HEK293 (cell line): ENCODE results near the gene AARS2.
A peak's percentile ranks its signal among the peaks of the same experiment; 100 is the strongest.

Experiments used
- IKZF3 ChIP-seq: fragments of 450-650 bp; IDR thresholded peaks from 2 replicates; pipeline ENCODE4 v1.5.0; 2018; ENCODE audit warnings: missing biosample characterization, mild to moderate bottlenecking, missing genetic modification characterization, moderate library complexity
- KLF9 ChIP-seq: fragments of 450-650 bp; formaldehyde crosslinking; IDR thresholded peaks from 2 replicates; pipeline ENCODE4 v1.5.1; 2016; ENCODE audit warnings: missing biosample characterization, missing genetic modification characterization, low read depth
- OSR2 ChIP-seq: fragments of 450-650 bp; formaldehyde crosslinking; IDR thresholded peaks from 2 replicates; pipeline ENCODE4 v1.5.1; 2016; ENCODE audit warnings: missing biosample characterization, missing genetic modification characterization
- PRDM1 ChIP-seq: fragments of 450-650 bp; formaldehyde crosslinking; IDR thresholded peaks from 2 replicates; pipeline ENCODE4; 2016; ENCODE audit warnings: missing biosample characterization, missing genetic modification characterization
- RBAK ChIP-seq: fragments of 450-650 bp; formaldehyde crosslinking; IDR thresholded peaks from 2 replicates; pipeline ENCODE4 v1.5.1; 2016; ENCODE audit warnings: missing biosample characterization, missing genetic modification characterization
- WT1 ChIP-seq: fragments of 450-650 bp; formaldehyde crosslinking; IDR thresholded peaks from 2 replicates; pipeline ENCODE4 v1.5.1; 2016; ENCODE audit warnings: missing biosample characterization, missing genetic modification characterization
- ZBTB17 ChIP-seq: fragments of 450-650 bp; formaldehyde crosslinking; IDR thresholded peaks from 2 replicates; pipeline ENCODE4 v1.5.1; 2016; ENCODE audit warnings: missing biosample characterization, missing genetic modification characterization
- ZNF174 ChIP-seq: fragments of 450-650 bp; formaldehyde crosslinking; IDR thresholded peaks from 2 replicates; pipeline ENCODE4 v1.5.0; 2017; ENCODE audit warnings: missing biosample characterization, mild to moderate bottlenecking, missing genetic modification characterization
- ZNF239 ChIP-seq: fragments of 450-650 bp; formaldehyde crosslinking; IDR thresholded peaks from 2 replicates; pipeline ENCODE4 v1.5.1; 2016; ENCODE audit warnings: missing biosample characterization, missing genetic modification characterization
- ZNF274 ChIP-seq, 2 experiments: fragments of 200-500 bp in 1 of 2; fragments of 450-650 bp in 1 of 2; sonication (Bioruptor generic) in 1 of 2; formaldehyde crosslinking in 1 of 2; IDR thresholded peaks; 2 replicates each; pipeline versions ENCODE4 v1.5.1 to v1.6.1; 2014 to 2016; ENCODE audit warnings: borderline replicate concordance in 1 of 2, inconsistent platforms in 1 of 2, low read length in 1 of 2, missing biosample characterization in 1 of 2, missing genetic modification characterization in 1 of 2
- ZNF555 ChIP-seq: fragments of 450-650 bp; formaldehyde crosslinking; conservative IDR thresholded peaks from 2 replicates; pipeline ENCODE4 v1.5.1; 2017; ENCODE audit warnings: missing biosample characterization, mild to moderate bottlenecking, missing genetic modification characterization, inconsistent platforms
- ZNF571 ChIP-seq: fragments of 450-650 bp; formaldehyde crosslinking; IDR thresholded peaks from 2 replicates; pipeline ENCODE4 v1.5.0; 2017; ENCODE audit warnings: missing biosample characterization, missing genetic modification characterization
- TF ChIP-seq, protein P1 (sequence below): fragments of 450-650 bp; IDR thresholded peaks from 2 replicates; pipeline ENCODE4 v1.5.1; 2018; ENCODE audit warnings: missing biosample characterization, mild to moderate bottlenecking, missing genetic modification characterization
- TF ChIP-seq, protein P2 (sequence below): fragments of 450-650 bp; formaldehyde crosslinking; IDR thresholded peaks from 2 replicates; pipeline ENCODE4 v1.5.1; 2016; ENCODE audit warnings: missing biosample characterization, missing genetic modification characterization
- TF ChIP-seq, protein P3 (sequence below): fragments of 450-650 bp; formaldehyde crosslinking; IDR thresholded peaks from 2 replicates; pipeline ENCODE4 v1.5.1; 2017; ENCODE audit warnings: missing biosample characterization, missing genetic modification characterization
- TF ChIP-seq, protein P4 (sequence below): fragments of 450-650 bp; formaldehyde crosslinking; IDR thresholded peaks from 2 replicates; pipeline ENCODE4 v1.5.1; 2016; ENCODE audit warnings: missing biosample characterization, missing genetic modification characterization
- TF ChIP-seq, protein P5 (sequence below): fragments of 450-650 bp; formaldehyde crosslinking; IDR thresholded peaks from 2 replicates; pipeline ENCODE4 v1.5.1; 2016; ENCODE audit warnings: missing biosample characterization, missing genetic modification characterization
- TF ChIP-seq, protein P6 (sequence below): fragments of 450-650 bp; formaldehyde crosslinking; IDR thresholded peaks from 2 replicates; pipeline ENCODE4 v1.5.1; 2016; ENCODE audit warnings: missing biosample characterization, missing genetic modification characterization, borderline replicate concordance
- TF ChIP-seq, protein P7 (sequence below): fragments of 450-650 bp; formaldehyde crosslinking; IDR thresholded peaks from 2 replicates; pipeline ENCODE4 v1.5.1; 2017; ENCODE audit warnings: missing biosample characterization, mild to moderate bottlenecking, missing genetic modification characterization, moderate library complexity

Gene AARS2

DNA sequence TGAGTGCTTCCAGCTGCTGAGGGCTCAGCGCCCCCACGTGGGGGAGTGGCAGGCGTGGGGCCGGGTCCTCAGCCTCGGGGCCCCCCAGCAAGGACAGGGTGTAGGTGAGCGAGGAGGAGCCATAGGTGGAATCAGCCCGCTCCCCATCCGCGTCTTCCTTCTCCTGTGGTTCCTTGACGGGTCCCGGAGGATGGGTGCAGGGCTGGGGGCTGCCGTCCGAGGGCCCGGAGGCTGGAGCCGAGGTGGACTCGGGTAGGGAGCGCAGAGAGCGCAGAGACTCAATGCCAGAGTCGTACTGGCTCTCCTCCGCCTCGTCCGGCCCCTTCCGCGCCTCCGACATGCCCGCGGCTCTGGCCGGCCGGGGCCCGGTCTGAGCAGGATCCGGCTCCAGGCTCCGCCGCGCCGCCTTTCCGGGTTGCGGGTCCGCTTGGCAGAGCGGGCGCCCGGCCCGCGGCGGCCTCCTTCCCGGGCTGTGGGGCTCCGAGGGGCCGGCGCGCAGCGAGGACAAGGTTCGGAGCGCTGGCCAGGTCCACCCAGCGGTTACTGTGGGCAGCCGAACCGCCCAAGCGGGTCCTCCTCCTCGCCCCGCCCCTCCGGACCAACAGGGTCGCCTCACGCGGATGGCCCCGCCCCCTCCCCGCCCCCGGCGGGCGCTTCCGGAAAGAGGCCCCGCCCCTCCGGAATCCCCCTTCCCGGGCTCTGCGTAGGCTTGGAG lies 48.0 kb downstream of the AARS2 start, which contains the start of gene NFKBIE (continued):
- TF ChIP-seq ZNF571 (tag by site-specific recombination) (no peak), KLF9 (tag by site-specific recombination) (peak; percentile 85), ZNF274 (IDR thresholded peaks at IDR 0.05; ENCODE audit: low read length) (no peak), ZNF274 (tag by site-specific recombination; IDR thresholded peaks at IDR 0.05; ENCODE audit: borderline replicate concordance) (no peak), ZNF239 (no peak), WT1 (tag by site-specific recombination) (no peak), ZNF555 (no peak), OSR2 (tag by site-specific recombination) (no peak), RBAK (tag by site-specific recombination) (no peak), PRDM1 (no peak), IKZF3 (tag by site-specific recombination) (0 out of 2 replicates have a peak, but pooled peaks have one; percentile 60), ZNF174 (tag by site-specific recombination) (no peak), ZBTB17 (tag by site-specific recombination) (peak; percentile 73)
- TF ChIP-seq, protein P1, sequence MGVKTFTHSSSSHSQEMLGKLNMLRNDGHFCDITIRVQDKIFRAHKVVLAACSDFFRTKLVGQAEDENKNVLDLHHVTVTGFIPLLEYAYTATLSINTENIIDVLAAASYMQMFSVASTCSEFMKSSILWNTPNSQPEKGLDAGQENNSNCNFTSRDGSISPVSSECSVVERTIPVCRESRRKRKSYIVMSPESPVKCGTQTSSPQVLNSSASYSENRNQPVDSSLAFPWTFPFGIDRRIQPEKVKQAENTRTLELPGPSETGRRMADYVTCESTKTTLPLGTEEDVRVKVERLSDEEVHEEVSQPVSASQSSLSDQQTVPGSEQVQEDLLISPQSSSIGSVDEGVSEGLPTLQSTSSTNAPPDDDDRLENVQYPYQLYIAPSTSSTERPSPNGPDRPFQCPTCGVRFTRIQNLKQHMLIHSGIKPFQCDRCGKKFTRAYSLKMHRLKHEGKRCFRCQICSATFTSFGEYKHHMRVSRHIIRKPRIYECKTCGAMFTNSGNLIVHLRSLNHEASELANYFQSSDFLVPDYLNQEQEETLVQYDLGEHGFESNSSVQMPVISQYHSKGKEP, result no peak
- TF ChIP-seq, protein P2, sequence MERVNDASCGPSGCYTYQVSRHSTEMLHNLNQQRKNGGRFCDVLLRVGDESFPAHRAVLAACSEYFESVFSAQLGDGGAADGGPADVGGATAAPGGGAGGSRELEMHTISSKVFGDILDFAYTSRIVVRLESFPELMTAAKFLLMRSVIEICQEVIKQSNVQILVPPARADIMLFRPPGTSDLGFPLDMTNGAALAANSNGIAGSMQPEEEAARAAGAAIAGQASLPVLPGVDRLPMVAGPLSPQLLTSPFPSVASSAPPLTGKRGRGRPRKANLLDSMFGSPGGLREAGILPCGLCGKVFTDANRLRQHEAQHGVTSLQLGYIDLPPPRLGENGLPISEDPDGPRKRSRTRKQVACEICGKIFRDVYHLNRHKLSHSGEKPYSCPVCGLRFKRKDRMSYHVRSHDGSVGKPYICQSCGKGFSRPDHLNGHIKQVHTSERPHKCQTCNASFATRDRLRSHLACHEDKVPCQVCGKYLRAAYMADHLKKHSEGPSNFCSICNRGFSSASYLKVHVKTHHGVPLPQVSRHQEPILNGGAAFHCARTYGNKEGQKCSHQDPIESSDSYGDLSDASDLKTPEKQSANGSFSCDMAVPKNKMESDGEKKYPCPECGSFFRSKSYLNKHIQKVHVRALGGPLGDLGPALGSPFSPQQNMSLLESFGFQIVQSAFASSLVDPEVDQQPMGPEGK (tag by site-specific recombination), result peak; percentile 88
- TF ChIP-seq, protein P3, sequence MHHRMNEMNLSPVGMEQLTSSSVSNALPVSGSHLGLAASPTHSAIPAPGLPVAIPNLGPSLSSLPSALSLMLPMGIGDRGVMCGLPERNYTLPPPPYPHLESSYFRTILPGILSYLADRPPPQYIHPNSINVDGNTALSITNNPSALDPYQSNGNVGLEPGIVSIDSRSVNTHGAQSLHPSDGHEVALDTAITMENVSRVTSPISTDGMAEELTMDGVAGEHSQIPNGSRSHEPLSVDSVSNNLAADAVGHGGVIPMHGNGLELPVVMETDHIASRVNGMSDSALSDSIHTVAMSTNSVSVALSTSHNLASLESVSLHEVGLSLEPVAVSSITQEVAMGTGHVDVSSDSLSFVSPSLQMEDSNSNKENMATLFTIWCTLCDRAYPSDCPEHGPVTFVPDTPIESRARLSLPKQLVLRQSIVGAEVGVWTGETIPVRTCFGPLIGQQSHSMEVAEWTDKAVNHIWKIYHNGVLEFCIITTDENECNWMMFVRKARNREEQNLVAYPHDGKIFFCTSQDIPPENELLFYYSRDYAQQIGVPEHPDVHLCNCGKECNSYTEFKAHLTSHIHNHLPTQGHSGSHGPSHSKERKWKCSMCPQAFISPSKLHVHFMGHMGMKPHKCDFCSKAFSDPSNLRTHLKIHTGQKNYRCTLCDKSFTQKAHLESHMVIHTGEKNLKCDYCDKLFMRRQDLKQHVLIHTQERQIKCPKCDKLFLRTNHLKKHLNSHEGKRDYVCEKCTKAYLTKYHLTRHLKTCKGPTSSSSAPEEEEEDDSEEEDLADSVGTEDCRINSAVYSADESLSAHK, result no peak
- TF ChIP-seq, protein P4, sequence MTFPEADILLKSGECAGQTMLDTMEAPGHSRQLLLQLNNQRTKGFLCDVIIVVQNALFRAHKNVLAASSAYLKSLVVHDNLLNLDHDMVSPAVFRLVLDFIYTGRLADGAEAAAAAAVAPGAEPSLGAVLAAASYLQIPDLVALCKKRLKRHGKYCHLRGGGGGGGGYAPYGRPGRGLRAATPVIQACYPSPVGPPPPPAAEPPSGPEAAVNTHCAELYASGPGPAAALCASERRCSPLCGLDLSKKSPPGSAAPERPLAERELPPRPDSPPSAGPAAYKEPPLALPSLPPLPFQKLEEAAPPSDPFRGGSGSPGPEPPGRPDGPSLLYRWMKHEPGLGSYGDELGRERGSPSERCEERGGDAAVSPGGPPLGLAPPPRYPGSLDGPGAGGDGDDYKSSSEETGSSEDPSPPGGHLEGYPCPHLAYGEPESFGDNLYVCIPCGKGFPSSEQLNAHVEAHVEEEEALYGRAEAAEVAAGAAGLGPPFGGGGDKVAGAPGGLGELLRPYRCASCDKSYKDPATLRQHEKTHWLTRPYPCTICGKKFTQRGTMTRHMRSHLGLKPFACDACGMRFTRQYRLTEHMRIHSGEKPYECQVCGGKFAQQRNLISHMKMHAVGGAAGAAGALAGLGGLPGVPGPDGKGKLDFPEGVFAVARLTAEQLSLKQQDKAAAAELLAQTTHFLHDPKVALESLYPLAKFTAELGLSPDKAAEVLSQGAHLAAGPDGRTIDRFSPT (tag by site-specific recombination), result no peak
- TF ChIP-seq, protein P5, sequence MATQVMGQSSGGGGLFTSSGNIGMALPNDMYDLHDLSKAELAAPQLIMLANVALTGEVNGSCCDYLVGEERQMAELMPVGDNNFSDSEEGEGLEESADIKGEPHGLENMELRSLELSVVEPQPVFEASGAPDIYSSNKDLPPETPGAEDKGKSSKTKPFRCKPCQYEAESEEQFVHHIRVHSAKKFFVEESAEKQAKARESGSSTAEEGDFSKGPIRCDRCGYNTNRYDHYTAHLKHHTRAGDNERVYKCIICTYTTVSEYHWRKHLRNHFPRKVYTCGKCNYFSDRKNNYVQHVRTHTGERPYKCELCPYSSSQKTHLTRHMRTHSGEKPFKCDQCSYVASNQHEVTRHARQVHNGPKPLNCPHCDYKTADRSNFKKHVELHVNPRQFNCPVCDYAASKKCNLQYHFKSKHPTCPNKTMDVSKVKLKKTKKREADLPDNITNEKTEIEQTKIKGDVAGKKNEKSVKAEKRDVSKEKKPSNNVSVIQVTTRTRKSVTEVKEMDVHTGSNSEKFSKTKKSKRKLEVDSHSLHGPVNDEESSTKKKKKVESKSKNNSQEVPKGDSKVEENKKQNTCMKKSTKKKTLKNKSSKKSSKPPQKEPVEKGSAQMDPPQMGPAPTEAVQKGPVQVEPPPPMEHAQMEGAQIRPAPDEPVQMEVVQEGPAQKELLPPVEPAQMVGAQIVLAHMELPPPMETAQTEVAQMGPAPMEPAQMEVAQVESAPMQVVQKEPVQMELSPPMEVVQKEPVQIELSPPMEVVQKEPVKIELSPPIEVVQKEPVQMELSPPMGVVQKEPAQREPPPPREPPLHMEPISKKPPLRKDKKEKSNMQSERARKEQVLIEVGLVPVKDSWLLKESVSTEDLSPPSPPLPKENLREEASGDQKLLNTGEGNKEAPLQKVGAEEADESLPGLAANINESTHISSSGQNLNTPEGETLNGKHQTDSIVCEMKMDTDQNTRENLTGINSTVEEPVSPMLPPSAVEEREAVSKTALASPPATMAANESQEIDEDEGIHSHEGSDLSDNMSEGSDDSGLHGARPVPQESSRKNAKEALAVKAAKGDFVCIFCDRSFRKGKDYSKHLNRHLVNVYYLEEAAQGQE (tag by site-specific recombination), result no peak
- TF ChIP-seq, protein P6, sequence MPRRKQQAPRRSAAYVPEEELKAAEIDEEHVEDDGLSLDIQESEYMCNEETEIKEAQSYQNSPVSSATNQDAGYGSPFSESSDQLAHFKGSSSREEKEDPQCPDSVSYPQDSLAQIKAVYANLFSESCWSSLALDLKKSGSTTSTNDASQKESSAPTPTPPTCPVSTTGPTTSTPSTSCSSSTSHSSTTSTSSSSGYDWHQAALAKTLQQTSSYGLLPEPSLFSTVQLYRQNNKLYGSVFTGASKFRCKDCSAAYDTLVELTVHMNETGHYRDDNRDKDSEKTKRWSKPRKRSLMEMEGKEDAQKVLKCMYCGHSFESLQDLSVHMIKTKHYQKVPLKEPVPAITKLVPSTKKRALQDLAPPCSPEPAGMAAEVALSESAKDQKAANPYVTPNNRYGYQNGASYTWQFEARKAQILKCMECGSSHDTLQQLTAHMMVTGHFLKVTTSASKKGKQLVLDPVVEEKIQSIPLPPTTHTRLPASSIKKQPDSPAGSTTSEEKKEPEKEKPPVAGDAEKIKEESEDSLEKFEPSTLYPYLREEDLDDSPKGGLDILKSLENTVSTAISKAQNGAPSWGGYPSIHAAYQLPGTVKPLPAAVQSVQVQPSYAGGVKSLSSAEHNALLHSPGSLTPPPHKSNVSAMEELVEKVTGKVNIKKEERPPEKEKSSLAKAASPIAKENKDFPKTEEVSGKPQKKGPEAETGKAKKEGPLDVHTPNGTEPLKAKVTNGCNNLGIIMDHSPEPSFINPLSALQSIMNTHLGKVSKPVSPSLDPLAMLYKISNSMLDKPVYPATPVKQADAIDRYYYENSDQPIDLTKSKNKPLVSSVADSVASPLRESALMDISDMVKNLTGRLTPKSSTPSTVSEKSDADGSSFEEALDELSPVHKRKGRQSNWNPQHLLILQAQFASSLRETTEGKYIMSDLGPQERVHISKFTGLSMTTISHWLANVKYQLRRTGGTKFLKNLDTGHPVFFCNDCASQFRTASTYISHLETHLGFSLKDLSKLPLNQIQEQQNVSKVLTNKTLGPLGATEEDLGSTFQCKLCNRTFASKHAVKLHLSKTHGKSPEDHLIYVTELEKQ (tag by site-specific recombination), result no peak
- TF ChIP-seq, protein P7, sequence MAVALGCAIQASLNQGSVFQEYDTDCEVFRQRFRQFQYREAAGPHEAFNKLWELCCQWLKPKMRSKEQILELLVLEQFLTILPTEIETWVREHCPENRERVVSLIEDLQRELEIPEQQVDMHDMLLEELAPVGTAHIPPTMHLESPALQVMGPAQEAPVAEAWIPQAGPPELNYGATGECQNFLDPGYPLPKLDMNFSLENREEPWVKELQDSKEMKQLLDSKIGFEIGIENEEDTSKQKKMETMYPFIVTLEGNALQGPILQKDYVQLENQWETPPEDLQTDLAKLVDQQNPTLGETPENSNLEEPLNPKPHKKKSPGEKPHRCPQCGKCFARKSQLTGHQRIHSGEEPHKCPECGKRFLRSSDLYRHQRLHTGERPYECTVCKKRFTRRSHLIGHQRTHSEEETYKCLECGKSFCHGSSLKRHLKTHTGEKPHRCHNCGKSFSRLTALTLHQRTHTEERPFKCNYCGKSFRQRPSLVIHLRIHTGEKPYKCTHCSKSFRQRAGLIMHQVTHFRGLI (tag by site-specific recombination), result no peak
